ENCODE measurements around the gene CDS2.

DNA sequence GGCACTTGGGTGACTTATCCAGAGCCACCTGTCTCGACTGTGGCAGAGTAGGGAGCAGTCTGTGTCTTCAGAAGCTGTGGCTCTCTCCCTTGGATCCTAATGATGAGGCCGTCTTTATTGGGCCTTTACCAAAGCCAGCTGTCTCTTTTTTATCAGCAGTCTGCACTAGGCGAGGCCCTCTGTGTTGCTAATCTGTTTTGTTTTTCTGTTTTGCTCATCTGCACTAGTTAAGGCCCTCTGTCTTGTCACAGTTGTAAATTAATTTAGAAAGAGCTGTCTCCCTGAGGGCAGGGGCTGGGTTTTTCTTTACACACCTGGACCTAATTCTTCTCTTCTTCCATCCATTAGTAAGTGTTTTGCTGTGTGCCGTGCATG is 45.0 kb downstream of the CDS2 start:
- TF ChIP-seq, protein P1, sequence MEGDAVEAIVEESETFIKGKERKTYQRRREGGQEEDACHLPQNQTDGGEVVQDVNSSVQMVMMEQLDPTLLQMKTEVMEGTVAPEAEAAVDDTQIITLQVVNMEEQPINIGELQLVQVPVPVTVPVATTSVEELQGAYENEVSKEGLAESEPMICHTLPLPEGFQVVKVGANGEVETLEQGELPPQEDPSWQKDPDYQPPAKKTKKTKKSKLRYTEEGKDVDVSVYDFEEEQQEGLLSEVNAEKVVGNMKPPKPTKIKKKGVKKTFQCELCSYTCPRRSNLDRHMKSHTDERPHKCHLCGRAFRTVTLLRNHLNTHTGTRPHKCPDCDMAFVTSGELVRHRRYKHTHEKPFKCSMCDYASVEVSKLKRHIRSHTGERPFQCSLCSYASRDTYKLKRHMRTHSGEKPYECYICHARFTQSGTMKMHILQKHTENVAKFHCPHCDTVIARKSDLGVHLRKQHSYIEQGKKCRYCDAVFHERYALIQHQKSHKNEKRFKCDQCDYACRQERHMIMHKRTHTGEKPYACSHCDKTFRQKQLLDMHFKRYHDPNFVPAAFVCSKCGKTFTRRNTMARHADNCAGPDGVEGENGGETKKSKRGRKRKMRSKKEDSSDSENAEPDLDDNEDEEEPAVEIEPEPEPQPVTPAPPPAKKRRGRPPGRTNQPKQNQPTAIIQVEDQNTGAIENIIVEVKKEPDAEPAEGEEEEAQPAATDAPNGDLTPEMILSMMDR (IDR thresholded peaks at IDR 0.05), result no peak
- TF ChIP-seq POLR2A (IDR thresholded peaks at IDR 0.05), result no peak

Measured in lower leg skin (tissue), 3 donors.